C4-2B (cell line): ENCODE results near the gene LRMDA.

Source experiments
- CTCF ChIP-seq: fragments of 450-650 bp; conservative IDR thresholded peaks from 2 replicates; pipeline ENCODE4 v1.5.1; 2017; ENCODE audit warnings: mild to moderate bottlenecking
- ZFX ChIP-seq: fragments of 450-650 bp; IDR thresholded peaks from 2 replicates; pipeline ENCODE4 v1.6.1; 2017

GRCh38 chr10:76298329-76298728 is 866.9 kb downstream of the LRMDA start:
- TF ChIP-seq CTCF: no peak
- no peak for TF ChIP-seq ZFX
